Islet of Langerhans (tissue), 1 donor: ENCODE results near the gene GNLY.

Experiments
- FAIRE-seq: peaks from one replicate; lab custom pipeline; 2011; peaks lifted over from hg19 to GRCh38; lab: Jason Lieb, UNC

Gene GNLY

DNA sequence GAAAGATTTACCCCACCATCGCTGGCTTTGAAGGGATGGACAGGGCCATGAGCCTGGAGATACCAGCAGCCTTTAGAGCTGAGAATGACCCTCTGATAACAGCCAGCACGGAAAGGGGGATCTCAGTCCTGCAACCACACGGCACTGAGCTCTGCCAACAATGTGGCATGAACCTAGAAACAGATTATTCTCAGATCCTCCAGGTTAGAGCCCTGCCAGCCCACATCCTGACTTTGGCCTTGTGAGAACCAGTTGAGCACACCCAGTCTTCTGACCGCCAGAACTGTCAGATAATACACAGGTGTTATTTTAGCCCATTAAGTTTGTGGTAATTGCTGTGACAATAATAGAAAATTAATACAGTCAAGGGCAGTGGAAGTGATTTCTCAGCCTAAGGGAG is 9.4 kb upstream of the GNLY start:
- no peak for FAIRE-seq

DNA sequence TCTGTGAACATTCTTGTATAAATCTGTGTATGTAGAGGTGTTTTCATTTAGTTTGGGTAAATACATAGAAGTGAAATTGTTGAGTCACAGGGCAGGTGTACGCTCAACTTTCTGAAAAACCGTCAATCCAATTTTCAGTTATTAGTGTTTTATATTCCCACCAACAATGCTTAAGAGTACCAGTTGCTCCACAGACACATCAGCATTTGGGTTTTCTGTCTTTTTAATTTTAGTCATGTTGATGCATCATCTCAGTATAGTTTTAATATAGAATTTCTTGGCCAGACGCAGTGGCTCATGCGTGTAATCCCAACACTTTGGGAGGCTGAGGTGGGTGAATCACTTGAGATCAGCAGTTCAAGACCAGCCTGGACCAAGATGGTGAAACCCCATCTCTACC is 3.2 kb upstream of the GNLY start:
- no peak for FAIRE-seq

- no peak for FAIRE-seq
These were observed 2.0 kb upstream of the GNLY start for GRCh38 chr2:85692039-85692645.

- no peak for FAIRE-seq
These were observed 963 bp downstream of the GNLY start for GRCh38 chr2:85695121-85695520.

DNA sequence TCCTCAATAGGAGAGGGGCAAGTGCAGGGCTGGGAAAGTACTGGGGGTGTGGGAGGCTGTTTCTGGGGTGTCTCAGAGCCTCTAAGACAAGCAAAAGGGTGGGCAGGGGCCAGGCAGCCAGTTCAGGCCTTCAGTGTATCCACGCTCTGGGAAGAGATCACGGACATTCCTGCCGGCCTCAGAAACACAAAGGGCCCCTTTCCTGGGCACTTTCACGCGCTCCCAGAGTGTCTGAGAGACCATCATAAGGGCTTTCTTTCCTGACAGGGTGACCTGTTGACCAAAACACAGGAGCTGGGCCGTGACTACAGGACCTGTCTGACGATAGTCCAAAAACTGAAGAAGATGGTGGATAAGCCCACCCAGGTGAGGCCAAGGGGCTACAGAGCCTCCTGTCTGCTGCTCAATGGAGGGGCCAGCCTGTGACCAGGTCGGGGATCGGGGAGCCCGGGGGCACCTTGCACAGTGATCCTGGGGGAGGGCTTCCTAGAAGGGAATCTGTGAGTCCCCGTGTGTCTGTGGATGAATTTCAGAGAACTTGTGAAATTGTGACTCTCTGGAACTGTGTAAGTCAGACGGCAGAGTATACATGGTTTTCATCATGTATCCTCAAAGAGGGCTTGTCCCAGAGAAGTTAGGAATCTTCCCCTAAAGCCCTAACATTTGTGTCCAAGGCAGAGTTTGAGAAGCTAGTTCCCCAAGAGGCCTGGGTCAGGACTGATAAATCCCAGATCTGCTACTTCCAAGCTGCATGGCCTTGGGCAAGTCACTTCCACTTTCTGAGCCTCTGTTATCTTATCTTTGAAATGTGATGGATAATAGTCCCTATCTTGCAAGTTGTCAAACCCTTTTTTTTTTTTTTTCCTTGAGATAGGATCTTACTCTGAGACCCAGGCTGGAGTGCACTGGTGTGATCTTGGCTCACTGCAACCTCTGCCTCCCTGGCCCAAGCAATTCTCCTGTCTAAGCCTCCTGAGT is 1.8 kb downstream of the GNLY start:
- no peak for FAIRE-seq

GRCh38 chr2:85697096-85697495 is 2.9 kb downstream of the GNLY start:
- FAIRE-seq, result no peak

DNA sequence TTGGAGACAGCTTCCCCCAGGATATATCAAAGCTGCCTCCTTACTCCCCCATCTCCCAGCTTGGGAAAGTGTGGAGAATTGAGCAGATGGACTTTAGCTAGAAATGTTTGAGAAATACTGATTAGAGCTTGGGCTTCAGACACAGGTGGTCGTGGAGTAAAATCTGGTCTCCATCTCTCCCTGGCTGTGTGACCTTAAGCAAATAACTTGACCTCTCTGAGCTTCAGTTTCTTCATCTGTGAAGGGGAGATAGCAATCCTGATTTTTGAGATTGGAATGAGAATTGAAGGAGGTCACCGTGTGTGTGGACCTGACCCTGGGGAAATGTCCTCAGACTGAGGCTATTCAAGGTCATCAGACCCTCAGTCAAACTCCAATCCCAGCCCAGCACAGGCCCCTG is 3.6 kb downstream of the GNLY start:
- FAIRE-seq, result no peak

- no peak for FAIRE-seq
These were observed 4.2 kb downstream of the GNLY start for GRCh38 chr2:85698184-85698879.

- no peak for FAIRE-seq
These were observed 4.7 kb downstream of the GNLY start for GRCh38 chr2:85698880-85699254.

- no peak for FAIRE-seq
These were observed 5.2 kb downstream of the GNLY start for GRCh38 chr2:85699325-85699724.

GRCh38 chr2:85702172-85702571 is 8.0 kb downstream of the GNLY start:
- no peak for FAIRE-seq

DNA sequence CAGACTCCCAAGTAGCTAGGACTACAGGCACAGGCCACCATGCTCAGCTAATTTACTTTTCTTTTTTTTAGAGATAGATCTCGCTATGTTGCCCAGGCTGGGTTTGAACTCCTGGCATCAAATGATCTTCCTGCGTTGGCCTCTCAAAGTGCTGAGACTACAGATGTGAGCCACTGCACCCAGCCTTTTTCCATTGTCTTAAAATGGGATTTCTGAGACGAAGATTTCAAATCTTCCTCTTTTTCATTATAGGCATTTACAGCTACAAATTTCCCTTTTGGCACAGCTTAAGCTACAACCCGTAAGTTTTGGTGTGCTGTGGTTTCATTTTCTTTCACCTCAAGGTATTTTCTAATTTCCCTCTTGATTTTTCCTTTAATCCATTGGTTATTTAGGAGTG is 8.6 kb downstream of the GNLY start:
- no peak for FAIRE-seq

DNA sequence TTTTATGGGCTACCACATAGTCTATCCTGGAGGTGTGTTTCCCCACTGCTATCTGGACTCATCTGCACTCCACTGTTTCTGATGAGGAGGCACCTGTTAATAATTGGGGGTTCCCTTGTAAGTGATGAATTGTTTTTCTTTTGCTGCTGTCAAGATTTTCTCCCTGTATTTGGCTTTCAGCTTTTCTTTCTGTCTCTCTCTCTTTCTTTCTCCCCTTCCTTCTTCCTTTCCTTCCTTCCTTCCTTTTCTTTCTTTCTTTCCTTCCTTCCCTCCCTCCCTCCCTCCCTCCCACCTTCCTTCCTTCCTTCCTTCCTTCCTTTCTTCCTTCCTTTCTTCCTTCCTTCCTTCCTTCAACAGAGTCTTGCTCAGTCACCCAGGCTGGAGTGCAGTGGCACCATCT is 9.2 kb downstream of the GNLY start:
- FAIRE-seq, result no peak

- FAIRE-seq, result no peak
These were observed 9.9 kb downstream of the GNLY start for GRCh38 chr2:85704038-85704437.

- FAIRE-seq, result no peak
These were observed 10.9 kb downstream of the GNLY start for GRCh38 chr2:85704800-85705679.

- FAIRE-seq, result no peak
These were observed 11.5 kb downstream of the GNLY start for GRCh38 chr2:85705680-85706039.

DNA sequence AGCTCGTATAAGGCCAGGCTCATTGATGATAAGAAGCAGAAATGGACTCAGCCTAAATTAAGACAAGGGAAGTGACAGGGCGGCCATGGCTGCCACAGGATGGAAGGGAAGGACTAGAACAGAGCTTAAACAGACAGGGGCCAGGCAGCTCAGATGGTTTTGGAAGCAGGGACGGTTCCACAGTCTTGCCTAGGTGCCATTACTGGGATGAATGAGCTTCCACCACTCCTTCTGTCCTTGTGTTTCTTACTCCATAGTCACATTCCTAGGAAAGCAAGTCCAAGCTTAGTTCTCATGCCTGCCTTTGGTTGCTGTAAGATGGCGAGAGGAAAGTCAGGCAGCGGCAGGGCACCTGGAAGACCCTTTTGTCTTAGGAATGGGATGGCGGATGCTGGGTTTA is 11.9 kb downstream of the GNLY start:
- no peak for FAIRE-seq

DNA sequence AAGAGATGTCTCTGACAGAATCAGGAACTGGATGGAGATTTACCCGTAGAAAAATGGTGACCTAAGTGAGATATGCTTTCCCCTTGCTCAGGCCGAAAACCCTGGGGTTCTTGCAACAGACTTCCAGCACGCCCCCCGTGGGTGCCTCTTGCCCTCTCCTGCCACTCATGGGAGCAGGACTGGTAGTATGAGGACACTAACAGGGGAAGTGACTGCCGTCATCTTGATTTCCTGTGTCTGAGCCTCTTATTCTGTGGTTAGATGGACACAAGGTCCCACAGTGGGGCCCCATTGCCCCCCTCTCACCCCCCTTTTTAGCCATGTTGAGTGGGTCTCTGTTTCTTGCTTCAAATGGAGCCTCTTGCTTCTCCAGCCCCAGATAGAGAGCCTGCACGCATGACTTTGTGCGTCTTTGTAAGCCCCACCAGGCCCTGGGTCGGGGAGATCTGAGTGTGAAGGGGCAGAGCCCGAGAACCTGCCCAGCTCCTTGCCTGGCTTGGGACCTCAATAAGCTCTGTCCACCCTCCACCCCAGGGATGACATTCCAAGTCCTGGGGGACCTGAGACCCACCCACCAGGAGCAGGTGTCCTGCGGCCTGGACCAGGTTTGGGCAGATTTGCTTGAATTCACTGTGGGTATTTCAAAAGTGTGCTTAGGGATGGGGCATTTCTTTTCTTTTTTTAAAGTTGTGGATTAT is 12.6 kb downstream of the GNLY start:
- no peak for FAIRE-seq

- FAIRE-seq, result peak; percentile 75
These were observed 13.1 kb downstream of the GNLY start for GRCh38 chr2:85707304-85707703.

DNA sequence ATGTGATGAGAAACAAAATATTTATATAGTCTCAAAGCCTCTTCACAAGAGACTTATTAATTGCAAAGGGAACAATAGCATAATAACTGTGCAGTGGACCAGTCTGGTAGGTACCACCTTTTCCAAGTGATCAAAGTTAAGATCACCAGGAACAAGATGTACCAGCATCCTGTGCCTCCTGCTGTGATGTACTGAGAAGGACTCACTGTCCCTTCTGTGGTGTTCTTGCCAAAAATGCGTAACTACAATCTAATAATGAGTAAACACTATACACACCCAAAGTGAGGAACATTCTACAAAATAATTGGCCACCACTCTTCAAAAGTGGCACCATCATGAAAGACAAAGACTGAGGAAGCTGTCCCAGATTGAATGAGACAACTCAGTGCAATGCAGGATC is 14.5 kb downstream of the GNLY start:
- no peak for FAIRE-seq

DNA sequence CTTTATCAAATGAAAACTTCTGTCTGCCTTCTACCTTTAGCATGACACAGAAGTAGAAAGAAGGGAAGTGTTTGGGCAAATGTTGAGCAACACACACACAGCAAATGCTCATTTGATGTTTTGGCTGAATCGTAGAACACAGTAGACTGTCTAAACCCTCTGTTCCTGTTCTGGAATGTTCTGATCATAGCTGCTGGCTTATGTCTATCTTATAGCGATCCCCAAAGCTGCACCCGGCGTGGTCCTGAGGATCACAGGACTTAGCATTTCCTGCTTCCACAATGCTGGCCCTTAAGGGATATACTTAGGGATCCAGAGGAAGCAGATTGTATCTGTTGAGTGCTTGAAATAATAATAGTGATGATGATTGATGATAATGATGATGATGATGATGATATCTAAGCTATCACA is 15.2 kb downstream of the GNLY start:
- FAIRE-seq, result no peak
